MM.1S (cell line): ENCODE data around the gene HMX2.
"Not testable (repeated sequence)": the region's sequence is repeated elsewhere in the genome, so short reads cannot be mapped to it uniquely, and the experiment has no call there.

Experiments
- DNase-seq: peaks from one replicate; pipeline ENCODE4 v3.0.0-alpha.2; 2015
- H2AFZ ChIP-seq: fragments of 300-600 bp; sonication (generic); 2 replicates; pipeline ENCODE4 v1.6.0; 2016; ENCODE audit warnings: antibody characterized with exemption, low read length
- H3F3A ChIP-seq: fragments of 300-600 bp; sonication (generic); 2 replicates; pipeline ENCODE4 v1.6.1; 2016; ENCODE audit warnings: mild to moderate bottlenecking, antibody characterized with exemption, low read length, moderate library complexity, mixed read lengths; ENCODE audit not compliant: insufficient read depth
- H3K27ac ChIP-seq: fragments of 300-600 bp; sonication (generic); 2 replicates; pipeline ENCODE4 v1.5.1; 2016; ENCODE audit warnings: mild to moderate bottlenecking, low read length
- H3K27me3 ChIP-seq: fragments of 300-600 bp; sonication (generic); replicated peaks from 2 replicates; pipeline ENCODE4 v1.6.0; 2016; ENCODE audit warnings: low read length; ENCODE audit not compliant: insufficient read depth
- H3K36me3 ChIP-seq: fragments of 300-600 bp; sonication (generic); replicated peaks from 2 replicates; pipeline ENCODE4 v1.6.1; 2016; ENCODE audit warnings: mild to moderate bottlenecking, low read length, mixed read lengths; ENCODE audit not compliant: insufficient read depth
- H3K4me1 ChIP-seq: fragments of 300-600 bp; sonication (generic); 2 replicates; pipeline ENCODE4 v1.6.1; 2016; ENCODE audit warnings: low read length, mixed read lengths
- H3K4me2 ChIP-seq: fragments of 300-600 bp; sonication (generic); 2 replicates; pipeline ENCODE4 v1.6.0; 2016; ENCODE audit warnings: low read depth, low read length
- H3K4me3 ChIP-seq: fragments of 300-600 bp; sonication (generic); 2 replicates; pipeline ENCODE4 v1.5.1; 2016; ENCODE audit warnings: low read length, mixed read lengths
- H3K79me2 ChIP-seq: fragments of 300-600 bp; sonication (generic); 2 replicates; pipeline ENCODE4 v1.6.1; 2016; ENCODE audit warnings: mixed run types, low read length, mixed read lengths
- H3K9ac ChIP-seq: fragments of 300-600 bp; sonication (generic); 2 replicates; pipeline ENCODE4 v1.6.1; 2016; ENCODE audit warnings: low read length, mixed read lengths
- H3K9me2 ChIP-seq: fragments of 300-600 bp; sonication (generic); replicated peaks from 2 replicates; pipeline ENCODE4 v1.6.1; 2016; ENCODE audit warnings: mild to moderate bottlenecking, low read length, mixed read lengths; ENCODE audit not compliant: insufficient read depth
- H3K9me3 ChIP-seq: fragments of 300-600 bp; sonication (generic); replicated peaks from 2 replicates; pipeline ENCODE4 v1.6.1; 2016; ENCODE audit warnings: mild to moderate bottlenecking, low read length, mixed read lengths; ENCODE audit not compliant: insufficient read depth
- H4K20me1 ChIP-seq: fragments of 300-600 bp; sonication (generic); 2 replicates; pipeline ENCODE4 v1.6.1; 2016; ENCODE audit warnings: mild to moderate bottlenecking, low read length, moderate library complexity, mixed read lengths; ENCODE audit not compliant: insufficient read depth
- EZH2 ChIP-seq: fragments of 300-600 bp; sonication (generic); optimal IDR thresholded peaks from 2 replicates; pipeline ENCODE3; 2017; ENCODE audit warnings: low read depth, mild to moderate bottlenecking, antibody characterized with exemption, low read length, mixed read lengths
- EZH2phosphoT487 ChIP-seq: fragments of 300-600 bp; sonication (generic); IDR thresholded peaks from 2 replicates; pipeline ENCODE4 v1.6.1; 2018; ENCODE audit warnings: antibody characterized with exemption, low read length
- TF ChIP-seq, protein P1 (sequence below): fragments of 300-600 bp; sonication (generic); IDR thresholded peaks from 2 replicates; pipeline ENCODE4 v1.5.1; 2016; ENCODE audit warnings: antibody characterized with exemption, low read length, mixed read lengths

HMX2 gene

DNA sequence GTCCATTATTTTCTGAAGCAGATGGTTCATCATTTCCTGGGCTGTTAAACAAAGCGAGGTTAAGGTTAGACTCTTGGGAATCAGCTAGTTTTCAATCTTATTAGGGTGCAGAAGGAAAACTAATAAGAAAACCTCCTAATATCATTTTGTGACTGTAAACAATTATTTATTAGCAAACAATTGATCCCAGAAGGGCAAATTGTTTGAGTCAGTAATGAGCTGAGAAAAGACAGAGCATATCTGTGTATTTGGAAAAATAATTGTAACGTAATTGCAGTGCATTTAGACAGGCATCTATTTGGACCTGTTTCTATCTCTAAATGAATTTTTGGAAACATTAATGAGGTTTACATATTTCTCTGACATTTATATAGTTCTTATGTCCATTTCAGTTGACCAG lies 16.4 kb downstream of the HMX2 start:
- Histone ChIP-seq H2AFZ (no peak overlapping the region), H3F3A (peaks cover 2% of the 10 kb centered on the region; the same call in 1 of the 2 replicates), H3K4me3 (no peak overlapping the region), H3K36me3 (peaks cover 43% of the 10 kb centered on the region), H4K20me1 (peaks cover 15% of the 10 kb centered on the region; the same call in 1 of the 2 replicates), H3K4me1 (peaks cover 11% of the 10 kb centered on the region), H3K9me2 (no peaks in the 10 kb centered on the region), H3K27me3 (no peaks in the 10 kb centered on the region), H3K27ac (no peak overlapping the region), H3K9ac (no peak overlapping the region), H3K4me2 (no peak overlapping the region), H3K79me2 (peaks cover 87% of the 10 kb centered on the region), H3K9me3 (no peaks in the 10 kb centered on the region)
- DNase-seq: no peak
- TF ChIP-seq EZH2: no peak
- TF ChIP-seq, protein P1, sequence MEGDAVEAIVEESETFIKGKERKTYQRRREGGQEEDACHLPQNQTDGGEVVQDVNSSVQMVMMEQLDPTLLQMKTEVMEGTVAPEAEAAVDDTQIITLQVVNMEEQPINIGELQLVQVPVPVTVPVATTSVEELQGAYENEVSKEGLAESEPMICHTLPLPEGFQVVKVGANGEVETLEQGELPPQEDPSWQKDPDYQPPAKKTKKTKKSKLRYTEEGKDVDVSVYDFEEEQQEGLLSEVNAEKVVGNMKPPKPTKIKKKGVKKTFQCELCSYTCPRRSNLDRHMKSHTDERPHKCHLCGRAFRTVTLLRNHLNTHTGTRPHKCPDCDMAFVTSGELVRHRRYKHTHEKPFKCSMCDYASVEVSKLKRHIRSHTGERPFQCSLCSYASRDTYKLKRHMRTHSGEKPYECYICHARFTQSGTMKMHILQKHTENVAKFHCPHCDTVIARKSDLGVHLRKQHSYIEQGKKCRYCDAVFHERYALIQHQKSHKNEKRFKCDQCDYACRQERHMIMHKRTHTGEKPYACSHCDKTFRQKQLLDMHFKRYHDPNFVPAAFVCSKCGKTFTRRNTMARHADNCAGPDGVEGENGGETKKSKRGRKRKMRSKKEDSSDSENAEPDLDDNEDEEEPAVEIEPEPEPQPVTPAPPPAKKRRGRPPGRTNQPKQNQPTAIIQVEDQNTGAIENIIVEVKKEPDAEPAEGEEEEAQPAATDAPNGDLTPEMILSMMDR: no peak
- no peak for TF ChIP-seq EZH2phosphoT487

DNA sequence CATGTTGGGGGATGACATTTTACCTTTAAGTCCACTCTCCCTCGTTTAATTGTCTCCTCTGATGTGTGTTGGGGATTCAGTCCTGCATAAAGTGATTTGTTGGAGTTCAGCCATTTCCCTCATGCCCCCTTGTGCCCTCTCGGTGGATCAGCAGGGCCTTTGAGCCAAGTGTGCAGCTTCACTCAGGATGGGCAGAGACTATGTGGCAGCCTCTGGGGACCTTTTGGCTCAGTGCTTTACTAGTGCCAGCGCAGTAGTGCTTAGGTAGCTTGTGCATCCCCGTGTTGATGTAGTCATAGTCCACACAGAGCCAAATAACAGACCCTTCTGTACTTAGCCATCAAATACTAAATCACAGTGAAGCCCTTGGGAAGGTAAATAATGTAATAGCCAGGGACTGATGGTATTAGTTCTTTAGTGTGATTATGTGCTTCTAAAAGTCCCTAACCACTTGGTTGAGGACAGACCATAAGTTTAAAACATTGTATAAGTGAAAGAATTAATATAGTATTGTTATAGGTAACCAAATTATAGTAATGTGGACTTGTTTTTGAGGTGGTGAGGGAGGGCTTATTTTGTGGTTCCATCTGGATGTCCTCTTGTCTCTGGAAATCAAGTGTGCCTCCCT lies 17.6 kb downstream of the HMX2 start:
- Histone ChIP-seq H3K9me2 (no peaks in the 10 kb centered on the region), H3K4me2 (no peak overlapping the region), H3K4me3 (no peak overlapping the region), H3K9me3 (no peaks in the 10 kb centered on the region), H3K9ac (no peak overlapping the region), H3K36me3 (peaks cover 43% of the 10 kb centered on the region), H2AFZ (no peak overlapping the region), H4K20me1 (peaks cover 5% of the 10 kb centered on the region; the same call in 1 of the 2 replicates), H3K4me1 (no peaks in the 10 kb centered on the region; the same call in 1 of the 2 replicates), H3F3A (peaks cover 5% of the 10 kb centered on the region; the same call in 1 of the 2 replicates), H3K79me2 (peaks cover 83% of the 10 kb centered on the region), H3K27ac (no peak overlapping the region), H3K27me3 (no peaks in the 10 kb centered on the region)
- DNase-seq: no peak
- TF ChIP-seq EZH2: no peak
- TF ChIP-seq, protein P1: no peak
- TF ChIP-seq EZH2phosphoT487: no peak

DNA sequence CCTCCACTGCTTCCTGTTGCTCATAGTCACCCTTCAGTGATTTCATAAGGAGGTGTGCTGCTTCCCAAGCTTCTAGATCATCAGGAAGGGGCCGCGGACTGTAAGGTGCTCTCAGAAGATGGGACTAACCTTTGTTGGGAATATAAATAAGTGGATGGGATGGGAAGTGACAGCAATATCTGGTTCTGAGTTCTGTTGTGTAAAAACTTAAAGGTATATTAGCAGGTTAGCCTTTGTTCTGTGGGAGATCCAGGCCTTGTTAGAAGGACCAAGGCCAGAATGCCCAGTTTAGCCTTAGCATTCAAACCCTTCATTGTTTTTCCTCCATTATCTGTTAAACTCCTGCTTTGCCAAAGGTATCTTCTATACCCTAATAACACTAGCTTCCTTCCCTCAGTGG lies 18.7 kb downstream of the HMX2 start:
- Histone ChIP-seq H3K9ac (no peak overlapping the region), H3K27me3 (no peaks in the 10 kb centered on the region), H3K9me3 (no peaks in the 10 kb centered on the region), H3K9me2 (no peaks in the 10 kb centered on the region), H3K4me1 (no peaks in the 10 kb centered on the region), H4K20me1 (peaks cover 8% of the 10 kb centered on the region), H3K4me2 (no peak overlapping the region), H3K36me3 (peaks cover 37% of the 10 kb centered on the region), H2AFZ (no peak overlapping the region), H3F3A (peaks cover 5% of the 10 kb centered on the region; the same call in 1 of the 2 replicates), H3K27ac (no peak overlapping the region), H3K4me3 (no peak overlapping the region), H3K79me2 (peaks cover 78% of the 10 kb centered on the region)
- no peak for DNase-seq
- TF ChIP-seq EZH2: no peak

DNA sequence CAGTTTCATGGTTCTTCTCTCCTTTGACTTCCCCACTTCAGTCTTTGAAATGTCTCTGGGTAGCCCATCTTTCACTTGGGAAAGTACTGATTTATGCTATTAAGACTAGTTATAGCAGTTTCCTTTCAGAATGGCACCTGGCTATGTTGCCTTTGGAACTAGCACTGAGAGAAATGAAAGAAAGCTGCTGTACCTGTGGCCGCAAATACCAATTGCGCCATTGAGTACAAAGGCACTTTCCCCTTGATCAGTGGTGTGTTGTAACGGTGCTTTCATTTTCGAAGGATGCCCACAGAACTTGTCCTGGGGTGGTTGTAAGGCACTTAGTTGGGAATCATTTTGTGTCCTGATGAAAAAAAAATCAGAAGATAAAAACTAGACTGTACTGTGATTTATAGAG lies 23.0 kb downstream of the HMX2 start:
- H3K4me2 ChIP-seq: no peak overlapping the region
- no peaks in the 10 kb centered on the region for H3K9me3 ChIP-seq
- DNase-seq: no peak
- TF ChIP-seq EZH2 (no peak), EZH2phosphoT487 (no peak)
- TF ChIP-seq, protein P1: no peak
- H3K4me1 ChIP-seq: no peaks in the 10 kb centered on the region
- no peaks in the 10 kb centered on the region for H3K9me2 ChIP-seq
- H3K9ac ChIP-seq: no peak overlapping the region
- peaks cover 3% of the 10 kb centered on the region; the same call in 1 of the 2 replicates for H4K20me1 ChIP-seq
- no peaks in the 10 kb centered on the region for H3K27me3 ChIP-seq
- H3K79me2 ChIP-seq: peaks cover 53% of the 10 kb centered on the region
- H3K4me3 ChIP-seq: no peak overlapping the region
- peaks cover 6% of the 10 kb centered on the region; the same call in 1 of the 2 replicates for H3K36me3 ChIP-seq
- peaks cover 5% of the 10 kb centered on the region; the same call in 1 of the 2 replicates for H3F3A ChIP-seq
- no peak overlapping the region for H2AFZ ChIP-seq
- no peak overlapping the region for H3K27ac ChIP-seq

DNA sequence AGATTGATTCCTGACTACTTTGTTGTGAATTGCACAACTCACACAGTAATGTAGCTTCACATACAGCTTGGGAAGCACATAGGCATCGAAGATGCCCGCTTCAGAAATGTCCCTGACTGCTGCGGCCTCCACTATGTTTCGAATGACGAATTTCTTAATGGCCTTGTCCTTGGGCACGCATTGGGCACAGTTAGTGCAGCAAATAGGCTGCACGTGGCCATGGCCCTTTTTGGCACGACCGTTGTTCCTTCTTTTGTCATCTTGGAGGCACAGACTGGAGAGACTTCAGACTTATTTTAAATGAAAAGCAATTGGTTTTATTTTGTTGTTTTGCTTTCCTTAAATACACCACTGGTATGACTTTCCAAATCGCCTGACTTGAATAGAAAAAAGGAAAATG lies 23.7 kb downstream of the HMX2 start:
- H4K20me1 ChIP-seq, H3K4me3 ChIP-seq, H3F3A ChIP-seq, H3K9ac ChIP-seq, DNase-seq, H3K9me2 ChIP-seq, H3K27ac ChIP-seq, H3K4me1 ChIP-seq, H3K9me3 ChIP-seq, H3K4me2 ChIP-seq, H3K27me3 ChIP-seq, H2AFZ ChIP-seq, H3K36me3 ChIP-seq: not testable (repeated sequence)
- H3K79me2 ChIP-seq: peaks cover 47% of the 10 kb centered on the region
